ENCODE results near the gene AUP1. TPM values are rescaled to one million over a fixed set of nuclear protein-coding genes. Genes with fewer than 3 reads are reported as not detected.

AUP1 gene
- total RNA-seq, 2 experiments from 2014 or later: 116 to 136 TPM

GRCh38 chr2:74481431-74481830 lies 48.1 kb downstream of the AUP1 start:
- Mint-ChIP-seq H3K4me1 (peaks cover 47% of the 10 kb centered on the region), H3K27ac (no peak overlapping the region), H3K4me3 (peak overlapping the region; percentile 99), H3K27me3 (no peaks in the 10 kb centered on the region), H3K9me3 (no peaks in the 10 kb centered on the region), H3K36me3 (ENCODE audit: low read depth) (peaks cover 33% of the 10 kb centered on the region)
- ChIA-PET CTCF (interaction anchor here (0.9 to 6.0 kb wide), 16 partner anchors 9 to 653 kb away, joined by 3 to 66 read pairs (median 11); partner anchors contain the start of genes C2orf81, INO80B, LBX2 and MOGS), POLR2A (no interaction called here)
- no peak for DNase-seq

Other genes starting within 250 kb of the AUP1 start
- 1 to 10 TPM; 3.0 to 4.3 TPM for gene SLC4A5, start 186.3 kb downstream of the AUP1 start, total RNA-seq
- gene DCTN1, start 149.4 kb downstream of the AUP1 start, total RNA-seq: 100 to 1,000 TPM; 106 to 132 TPM
- gene C2orf81, start 108.1 kb downstream of the AUP1 start, total RNA-seq: 1 to 10 TPM; 3.0 to 3.3 TPM
- gene WDR54, start 108.0 kb downstream of the AUP1 start, total RNA-seq: 10 to 100 TPM; 71.3 to 80.7 TPM
- gene RTKN, start 87.8 kb downstream of the AUP1 start, total RNA-seq: under 1 TPM; 0.62 to 0.82 TPM
- 10 to 100 TPM; 28.9 to 32.1 TPM for gene INO80B, start 74.6 kb downstream of the AUP1 start, total RNA-seq
- 10 to 100 TPM; 52.5 to 52.6 TPM for gene WBP1, start 71.3 kb downstream of the AUP1 start, total RNA-seq
- 10 to 100 TPM; 55.4 to 62.6 TPM for gene MOGS, start 64.3 kb downstream of the AUP1 start, total RNA-seq
- 10 to 100 TPM; 72.5 to 83.1 TPM for gene MRPL53, start 57.0 kb downstream of the AUP1 start, total RNA-seq
- 10 to 100 TPM; 26.8 to 27.1 TPM for gene CCDC142, start 46.7 kb downstream of the AUP1 start, total RNA-seq
- 10 to 100 TPM; 45.8 to 46.3 TPM for gene TTC31, start 46.6 kb downstream of the AUP1 start, total RNA-seq
- under 1 TPM in 1 of 2 experiments, not detected in 1; 0.25 TPM for gene LBX2, start 30.1 kb downstream of the AUP1 start, total RNA-seq
- 10 to 100 TPM; 25.8 to 35.6 TPM for gene PCGF1, start 22.0 kb downstream of the AUP1 start, total RNA-seq
- gene TLX2, start 15.3 kb downstream of the AUP1 start, total RNA-seq: under 1 TPM; 0.40 to 0.52 TPM
- under 1 TPM; 0.25 to 0.52 TPM for gene DQX1, start 3.5 kb downstream of the AUP1 start, total RNA-seq
- gene HTRA2, start 227 bp upstream of the AUP1 start, total RNA-seq: 10 to 100 TPM; 41.6 to 45.8 TPM
- gene LOXL3, start 24.2 kb upstream of the AUP1 start, total RNA-seq: under 1 TPM; 0.12 to 0.15 TPM
- 10 to 100 TPM; 28.0 to 34.4 TPM for gene DOK1, start 25.0 kb upstream of the AUP1 start, total RNA-seq
- not detected for gene M1AP, start 118.6 kb upstream of the AUP1 start, total RNA-seq
- gene SEMA4F, start 124.5 kb upstream of the AUP1 start, total RNA-seq: 1 to 10 TPM; 6.5 to 8.3 TPM